GM20431 (cell line): ENCODE measurements around the gene DGKI.

Experiments used
- in situ Hi-C: fragments of 300-500 bp; cut with MseI, MboI; formaldehyde crosslinking; loops from one replicate; pipeline ENCODE4 v1.15.0; 2020; ENCODE audit warnings: low sequenced_read_pairs; ENCODE audit not compliant: unreplicated experiment

DGKI gene

GRCh38 chr7:137801491-137801890 lies 45.3 kb downstream of the DGKI start:
- in situ Hi-C loops = no loop called here

GRCh38 chr7:137801003-137801402 lies 45.8 kb downstream of the DGKI start:
- in situ Hi-C loops = no loop called here

- in situ Hi-C loops = no loop called here
Measured at GRCh38 chr7:137798073-137798763, 48.6 kb downstream of the DGKI start.

GRCh38 chr7:137795211-137795610 lies 51.6 kb downstream of the DGKI start:
- in situ Hi-C loops = no loop called here

- in situ Hi-C loops = no loop called here
Measured at GRCh38 chr7:137791930-137792329, 54.8 kb downstream of the DGKI start.

GRCh38 chr7:137790828-137791227 lies 55.9 kb downstream of the DGKI start:
- in situ Hi-C loops = no loop called here

- in situ Hi-C loops = no loop called here
Measured at GRCh38 chr7:137789215-137789882, 57.4 kb downstream of the DGKI start.

- in situ Hi-C loops = no loop called here
Measured at GRCh38 chr7:137787301-137787976, 59.3 kb downstream of the DGKI start.

- in situ Hi-C loops = no loop called here
Measured at GRCh38 chr7:137778511-137778910, 68.3 kb downstream of the DGKI start.

GRCh38 chr7:137774793-137775201 lies 72.0 kb downstream of the DGKI start:
- in situ Hi-C loops = no loop called here

GRCh38 chr7:137772748-137773147 lies 74.0 kb downstream of the DGKI start:
- in situ Hi-C loops = no loop called here

- in situ Hi-C loops = no loop called here
Measured at GRCh38 chr7:137772316-137772715, 74.5 kb downstream of the DGKI start.

- in situ Hi-C loops = no loop called here
Measured at GRCh38 chr7:137771679-137772078, 75.1 kb downstream of the DGKI start.

- in situ Hi-C loops = no loop called here
Measured at GRCh38 chr7:137771273-137771672, 75.5 kb downstream of the DGKI start.

- in situ Hi-C loops = no loop called here
Measured at GRCh38 chr7:137768366-137768765, 78.4 kb downstream of the DGKI start.

- in situ Hi-C loops = no loop called here
Measured at GRCh38 chr7:137762334-137762733, 84.4 kb downstream of the DGKI start.

GRCh38 chr7:137760111-137760510 lies 86.7 kb downstream of the DGKI start:
- in situ Hi-C loops = no loop called here

- in situ Hi-C loops = no loop called here
Measured at GRCh38 chr7:137757146-137757925, 89.4 kb downstream of the DGKI start.

GRCh38 chr7:137755846-137756651 lies 90.7 kb downstream of the DGKI start:
- in situ Hi-C loops = no loop called here

- in situ Hi-C loops = no loop called here
Measured at GRCh38 chr7:137755427-137755826, 91.3 kb downstream of the DGKI start.
